GM19240 (cell line): ENCODE results near the gene PAPSS1.
"Not testable (repeated sequence)": the region's sequence is repeated elsewhere in the genome, so short reads cannot be mapped to it uniquely, and the experiment has no call there.

Experiments used
- DNase-seq: peaks from one replicate; pipeline ENCODE4 v3.0.0; 2011; ENCODE audit warnings: low spot score; ENCODE audit not compliant: insufficient read length

The PAPSS1 gene

DNA sequence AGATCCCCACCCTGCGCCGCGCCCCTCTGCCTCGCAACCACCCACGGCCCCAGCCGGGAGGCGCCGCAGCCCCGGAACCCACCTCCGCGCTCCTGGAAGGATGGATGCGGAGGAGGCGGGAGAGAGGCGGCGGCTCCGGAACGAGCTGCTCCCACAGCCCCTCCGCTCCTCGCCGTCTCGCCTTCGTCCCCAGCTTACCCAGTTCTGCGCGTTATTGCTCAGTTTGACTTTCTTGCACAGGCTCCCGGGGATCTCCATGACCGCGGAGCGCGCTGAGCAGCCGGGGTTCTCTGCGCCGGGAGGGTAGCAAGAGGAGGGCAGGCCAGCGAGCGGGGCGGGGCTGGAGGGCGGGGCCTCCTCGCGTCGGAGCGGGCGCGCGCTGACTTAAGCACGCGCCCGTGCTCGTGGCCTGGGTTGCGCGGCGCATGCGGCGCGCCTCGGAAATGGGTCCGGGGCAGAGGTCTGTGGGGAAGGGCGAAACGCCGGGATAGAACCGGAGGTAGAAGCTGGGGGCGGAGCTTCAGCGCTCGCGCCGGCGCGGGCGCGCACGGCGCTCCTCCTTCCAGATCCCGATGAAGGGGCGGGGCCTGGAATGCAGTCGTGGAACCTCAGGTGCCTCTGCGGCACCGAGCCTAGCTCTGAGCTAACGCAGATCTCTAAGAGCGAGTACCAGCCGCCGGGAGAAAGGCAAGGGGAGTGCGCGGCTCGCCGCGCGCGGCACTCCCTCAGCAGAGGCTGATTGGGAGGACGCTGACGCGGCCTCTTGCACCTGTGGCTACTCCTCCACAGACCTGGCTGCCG, at the start of gene PAPSS1:
PAPSS1 (minus strand) TSS at position 313 of the 801 bp plus-strand sequence; CDS start at position 258, 55 bp downstream.
- peak; percentile 52 for DNase-seq

DNA sequence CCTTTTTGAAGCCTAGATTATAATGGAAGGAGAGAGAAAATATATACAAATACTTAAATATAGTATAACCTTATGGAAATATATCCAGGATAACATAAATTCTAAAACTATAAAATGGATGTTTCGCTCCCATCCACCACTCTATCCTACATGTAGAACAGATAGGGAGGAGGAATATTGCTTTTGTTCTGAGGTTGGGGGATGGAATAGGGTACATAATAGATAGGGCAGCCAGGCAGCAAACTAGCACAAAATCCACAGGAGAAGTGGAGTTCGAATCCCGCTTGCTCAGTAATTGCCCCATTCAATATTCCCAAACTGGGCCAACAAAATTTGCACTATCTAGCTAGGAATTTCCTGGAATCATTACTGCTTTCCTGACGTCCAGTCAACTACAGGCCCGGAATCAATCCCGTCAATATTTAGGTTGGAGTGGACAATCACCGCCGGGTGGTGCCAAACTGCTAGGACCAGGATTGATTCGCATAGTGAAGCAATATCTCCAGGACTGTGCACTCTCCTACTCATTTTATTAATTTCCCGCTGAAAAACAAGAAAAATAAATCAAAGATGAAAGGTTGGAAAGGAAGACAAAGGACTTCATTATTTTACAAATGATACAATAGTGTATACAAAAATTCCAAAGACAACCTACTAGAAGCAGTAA, 40.4 kb upstream of the PAPSS1 start:
- DNase-seq: no peak

DNA sequence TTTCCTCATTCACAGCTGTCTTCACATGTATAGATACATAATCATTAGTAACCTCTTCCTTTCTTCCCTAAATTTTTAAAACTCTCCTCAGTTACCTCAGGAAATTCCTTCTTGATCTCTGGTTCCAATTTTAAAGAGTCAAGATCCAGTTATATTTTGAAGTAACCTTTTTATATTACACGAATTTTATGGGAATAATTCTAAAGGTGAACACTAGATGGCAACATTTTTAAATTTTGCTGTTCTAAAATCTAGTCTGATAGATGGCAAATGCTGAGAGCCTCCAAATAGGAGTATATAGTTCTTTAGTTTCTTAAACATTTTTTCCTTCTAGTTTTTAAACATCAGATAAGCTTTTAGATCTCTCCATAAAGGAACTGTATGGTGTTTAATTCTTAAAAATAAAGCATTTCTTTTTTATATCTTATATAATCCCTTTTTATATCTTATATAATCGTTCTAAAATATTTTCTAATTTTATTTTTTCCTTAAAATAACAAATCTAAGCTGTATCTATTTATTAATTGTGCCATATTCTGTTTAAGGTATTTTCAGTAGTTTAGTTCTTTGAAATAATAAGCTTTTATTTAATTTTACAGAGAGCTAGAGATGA, 37.9 kb upstream of the PAPSS1 start:
- no peak for DNase-seq

DNA sequence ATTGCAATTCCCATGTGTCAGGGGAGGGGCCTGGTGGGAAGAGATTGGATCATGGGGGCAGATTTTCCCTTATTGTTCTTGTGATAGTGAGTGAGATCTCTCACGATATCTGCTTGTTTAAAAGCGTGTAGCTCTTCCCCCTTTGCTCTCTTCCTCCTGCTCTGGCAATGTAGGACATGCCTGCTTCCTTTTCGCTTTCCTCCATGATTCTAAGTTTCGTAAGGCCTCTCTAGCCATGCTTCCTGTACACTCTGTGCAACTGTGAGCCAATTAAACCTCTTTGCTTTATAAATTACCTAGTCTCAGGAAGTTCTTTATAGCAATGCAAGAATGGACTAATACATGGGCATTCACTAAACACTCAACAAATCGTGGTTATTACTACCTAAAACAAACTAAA, 37.2 kb upstream of the PAPSS1 start:
- no peak for DNase-seq

DNA sequence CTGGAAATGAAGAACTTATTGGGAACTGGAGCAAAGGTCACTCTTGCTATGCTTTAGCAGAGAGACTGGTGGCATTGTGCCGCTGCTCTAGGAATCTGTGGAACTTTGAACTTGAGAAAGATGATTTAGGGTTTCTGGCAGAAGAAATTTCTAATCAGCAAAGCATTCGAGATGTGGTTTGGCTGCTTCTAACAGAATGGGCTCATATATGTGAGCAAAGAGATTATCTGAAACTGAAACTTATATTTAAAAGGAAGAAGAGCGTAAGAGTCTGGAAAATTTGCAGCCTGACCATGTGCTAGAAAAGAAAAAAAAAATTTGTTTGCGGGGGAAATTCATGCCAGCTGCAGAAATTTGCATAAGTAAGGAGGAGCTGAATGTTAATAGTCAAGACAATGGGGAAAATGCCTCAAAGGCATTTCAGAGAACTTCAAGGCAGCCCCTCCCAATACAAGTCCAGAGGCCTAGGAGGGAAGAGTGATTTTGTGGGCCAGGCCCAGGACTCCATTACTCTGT, 35.9 kb upstream of the PAPSS1 start:
- no peak for DNase-seq

DNA sequence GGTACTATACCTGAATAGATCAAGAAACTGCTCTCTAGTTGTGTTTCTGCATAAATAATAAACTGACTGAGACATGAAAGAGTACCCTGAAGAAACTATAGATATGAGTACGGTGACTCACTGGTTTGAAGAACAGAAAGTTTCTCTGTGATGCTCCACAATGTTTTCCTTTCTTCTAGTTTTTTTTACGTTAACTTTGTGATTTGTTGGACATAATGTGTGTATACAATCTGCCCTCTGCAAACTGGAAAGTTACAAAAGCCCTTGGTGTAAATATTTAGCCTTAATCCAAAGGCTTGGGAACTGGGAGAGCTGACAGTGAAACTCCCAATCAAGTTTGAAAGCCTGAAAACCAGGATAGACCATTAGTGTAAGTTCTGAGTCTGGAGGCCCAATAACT, 31.6 kb upstream of the PAPSS1 start:
- no peak for DNase-seq

DNA sequence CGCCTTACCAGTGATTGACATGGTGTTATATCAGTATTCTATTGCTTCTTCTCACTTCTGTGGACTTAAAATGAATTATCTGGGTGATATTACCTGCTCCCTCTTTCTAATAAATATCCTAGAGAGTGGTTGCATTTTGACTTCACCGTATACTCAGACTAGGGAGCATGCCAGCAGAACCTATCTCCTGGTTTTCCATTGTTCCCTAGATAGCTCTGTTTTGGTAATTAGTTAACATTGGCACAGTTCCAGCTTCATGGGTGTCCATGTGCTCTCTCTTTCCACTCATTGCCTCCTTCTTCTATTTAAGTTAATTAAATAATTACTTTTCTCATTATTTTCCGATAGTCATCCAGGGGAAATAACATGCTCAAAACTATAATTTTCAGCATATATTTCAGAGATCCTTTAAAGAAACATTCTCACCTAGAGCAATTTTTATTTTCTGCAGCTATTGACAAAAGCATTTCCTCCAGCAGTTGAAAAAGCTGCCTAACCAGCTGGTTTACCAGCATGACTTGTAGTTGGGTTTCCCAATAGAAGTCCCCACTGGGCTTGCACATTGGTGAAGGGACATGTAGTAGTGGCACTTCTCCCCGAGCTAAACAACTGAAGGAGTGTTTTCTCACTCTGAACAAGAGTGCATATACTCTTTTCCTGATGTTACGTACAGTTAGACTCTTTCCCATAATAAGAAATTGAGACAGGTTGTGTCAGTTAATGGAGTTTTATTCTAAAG, 27.9 kb upstream of the PAPSS1 start:
- DNase-seq: no peak

DNA sequence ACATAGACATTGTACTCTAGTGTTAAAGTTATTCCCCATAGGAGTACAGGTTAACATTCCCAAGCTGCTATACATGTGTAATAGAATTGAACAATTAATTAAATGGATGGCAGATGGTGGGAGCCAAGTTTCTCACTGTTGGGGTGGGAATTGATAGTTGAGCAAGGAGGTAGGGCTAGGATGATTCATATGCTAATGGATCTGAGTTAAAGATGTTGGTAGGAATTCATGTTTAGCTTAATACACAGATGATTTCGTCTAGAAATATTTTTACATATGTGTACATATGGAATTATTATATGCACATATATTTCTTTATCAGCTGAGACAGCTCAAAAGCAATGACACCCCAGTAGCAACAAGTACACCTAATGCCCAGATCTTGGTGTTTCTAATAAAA, 26.1 kb upstream of the PAPSS1 start:
- no peak for DNase-seq

DNA sequence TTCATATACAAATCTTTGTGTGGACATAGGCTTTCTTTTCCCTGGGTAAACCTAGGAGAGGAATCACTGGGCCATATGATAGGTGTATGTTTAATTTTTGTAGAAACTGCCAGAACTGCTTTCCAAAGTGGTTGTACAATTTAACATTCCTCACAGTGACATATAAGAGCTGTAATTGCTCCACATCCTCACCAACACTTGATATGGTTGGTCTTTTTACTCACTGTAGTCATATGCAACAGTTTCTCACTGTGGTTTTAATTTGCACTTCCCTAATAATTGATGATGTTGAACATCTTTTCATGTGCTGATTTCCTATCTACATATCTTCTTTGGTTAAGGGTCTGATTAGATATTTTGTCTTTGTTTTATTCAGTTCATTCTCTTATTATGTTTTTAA, 24.5 kb upstream of the PAPSS1 start:
- no peak for DNase-seq

DNA sequence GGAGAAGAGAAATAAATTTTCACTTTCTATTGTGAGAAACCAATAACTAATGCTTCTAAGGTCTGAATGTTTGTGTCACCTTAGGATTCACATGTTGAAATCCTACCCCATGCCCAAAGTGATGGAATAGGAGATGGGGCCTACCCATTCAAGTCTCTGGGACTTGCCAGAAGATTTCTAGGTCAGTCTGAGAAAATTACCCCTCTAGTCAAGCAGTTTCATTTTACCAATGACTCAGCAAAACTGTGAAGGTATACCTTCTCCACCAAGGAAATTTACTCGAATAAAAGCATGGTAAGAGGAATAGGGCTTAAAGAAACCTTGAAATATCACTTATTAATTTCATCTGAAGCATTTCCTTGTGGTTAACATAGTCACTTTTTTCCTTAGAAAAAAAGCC, 23.5 kb upstream of the PAPSS1 start:
- no peak for DNase-seq

DNA sequence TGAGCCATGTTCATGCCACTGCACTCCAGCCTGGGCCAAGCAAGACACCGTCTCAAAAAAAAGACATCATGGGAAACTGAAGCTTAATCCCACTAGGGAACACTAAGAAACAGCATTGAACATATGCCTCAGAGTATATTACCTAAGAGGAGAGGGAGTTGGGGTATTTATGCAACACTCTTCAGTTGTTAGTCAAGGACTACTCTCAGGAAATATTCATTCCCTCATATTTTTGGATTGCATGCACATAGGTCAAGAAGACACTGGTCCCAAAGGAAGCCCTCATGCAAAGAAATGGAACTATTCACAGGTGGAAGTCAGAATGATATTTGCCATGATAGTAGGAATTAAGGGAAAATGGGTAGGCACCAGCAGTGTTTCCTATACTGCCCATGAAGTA, 22.8 kb upstream of the PAPSS1 start:
- no peak for DNase-seq

DNA sequence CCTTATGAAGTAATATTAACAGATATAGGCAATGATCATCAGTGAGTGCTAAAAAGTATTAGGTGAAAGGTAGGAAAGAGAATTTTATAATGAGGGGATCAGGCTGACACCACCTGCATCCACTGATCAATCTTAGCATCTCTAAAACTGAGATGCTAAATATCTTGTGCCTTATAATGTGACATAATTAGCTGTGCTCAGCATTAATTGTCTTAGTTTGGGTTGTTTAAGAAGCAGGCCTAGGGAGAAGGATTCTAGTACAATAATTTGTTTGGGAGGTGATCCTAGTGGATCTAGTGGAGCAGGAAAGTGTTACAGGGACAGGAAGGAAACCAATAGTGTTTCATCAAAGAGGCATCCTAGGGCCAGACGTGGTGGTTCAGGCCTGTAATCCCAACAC, 22.2 kb upstream of the PAPSS1 start:
- DNase-seq: no peak

DNA sequence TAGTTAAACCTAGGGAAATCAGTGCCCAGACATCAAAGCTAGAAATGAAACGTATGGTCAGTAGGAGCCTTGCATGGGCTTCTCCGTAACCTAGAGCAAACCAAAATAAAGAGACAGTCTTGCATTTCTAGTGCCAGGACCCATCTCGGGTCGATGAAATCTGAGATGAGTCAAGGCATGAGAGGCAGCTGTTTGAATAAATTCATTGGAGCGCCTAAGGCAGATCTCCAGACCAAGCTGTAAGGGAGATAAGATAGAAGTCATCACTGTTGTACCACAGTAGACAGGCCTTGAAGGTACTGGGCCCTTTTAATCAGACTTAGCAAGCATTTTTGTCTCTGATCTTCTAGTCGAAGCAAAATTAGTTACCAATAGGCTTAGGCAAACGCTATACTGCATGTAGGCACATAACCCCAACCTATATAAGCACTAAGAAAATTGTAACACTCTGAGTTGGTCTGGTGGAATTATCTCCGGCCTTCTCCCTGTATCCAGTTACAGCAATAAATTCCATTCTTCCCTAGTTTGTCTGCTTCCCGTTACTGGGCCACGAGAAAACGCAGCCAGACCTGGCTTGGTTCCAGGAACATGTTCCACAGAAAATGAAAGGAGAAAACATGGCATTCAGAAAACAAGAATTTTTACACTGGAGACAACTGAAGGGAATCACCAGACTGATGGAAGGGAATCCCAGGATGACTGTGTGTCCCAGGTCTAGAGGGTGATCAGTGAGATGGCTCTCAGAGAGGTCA, 21.1 kb upstream of the PAPSS1 start:
- no peak for DNase-seq

DNA sequence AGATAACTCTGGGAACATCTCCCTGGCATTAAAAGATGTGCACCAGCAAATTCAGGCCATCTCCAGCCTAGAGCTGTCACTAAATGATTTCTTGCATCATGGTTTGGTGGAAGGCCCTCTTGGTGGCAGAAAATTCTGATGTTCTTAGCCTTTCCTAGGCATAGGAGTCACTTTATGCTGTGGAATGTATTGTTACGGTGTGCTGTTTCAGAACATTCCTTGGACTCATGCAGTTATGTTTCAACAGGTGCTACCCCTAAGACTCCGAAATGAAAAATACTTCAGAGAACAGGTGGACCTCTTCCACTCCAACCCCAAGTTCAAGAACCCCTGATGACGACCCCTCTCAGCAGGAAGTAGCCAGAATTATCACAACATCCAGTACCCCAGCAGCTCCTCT, 20.3 kb upstream of the PAPSS1 start:
- no peak for DNase-seq

DNA sequence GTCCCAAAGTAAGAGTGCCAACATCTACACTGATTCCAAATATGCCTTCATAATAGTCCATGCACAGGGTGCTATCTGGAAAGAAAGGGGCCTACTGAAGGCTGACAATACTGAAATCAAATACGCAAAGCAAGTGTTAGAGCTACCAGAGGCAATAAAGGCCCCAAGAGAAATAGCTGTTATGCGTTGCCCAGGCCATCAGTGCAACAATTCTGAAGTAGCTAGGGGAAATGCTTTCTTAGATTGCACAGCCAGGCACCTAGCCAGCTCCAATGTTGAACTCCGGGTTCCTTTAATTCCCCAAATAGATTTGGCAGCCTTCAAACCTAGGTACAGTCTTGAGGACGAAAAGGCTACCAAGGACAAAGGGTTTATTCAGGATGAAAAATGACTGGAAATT, 17.4 kb upstream of the PAPSS1 start:
- no peak for DNase-seq

DNA sequence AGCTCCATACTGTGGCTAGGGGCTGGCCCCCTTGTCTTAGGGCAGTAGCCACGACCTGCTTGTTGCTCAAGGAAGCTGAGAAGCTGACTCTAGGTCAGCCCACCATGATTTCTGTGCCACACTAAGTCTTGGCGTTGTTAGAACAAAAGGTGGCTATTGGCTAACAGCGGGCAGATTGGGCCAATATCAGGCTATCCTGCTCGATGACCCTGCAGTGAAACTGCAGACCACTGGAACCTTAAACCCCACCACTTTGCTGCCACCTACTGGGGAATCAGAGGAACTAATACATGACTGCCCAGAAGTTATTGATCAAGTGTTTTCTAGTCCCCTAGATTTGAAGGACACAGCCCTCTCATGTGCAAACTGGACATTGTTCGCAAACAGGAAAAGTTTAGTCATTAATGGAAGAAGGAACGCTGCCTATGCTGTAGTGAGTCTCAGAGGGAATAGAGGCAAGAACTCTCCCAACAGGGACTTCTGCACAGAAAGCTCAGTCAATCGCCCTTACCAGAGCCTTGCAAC, 17.0 kb upstream of the PAPSS1 start:
- peak; percentile 26 for DNase-seq

DNA sequence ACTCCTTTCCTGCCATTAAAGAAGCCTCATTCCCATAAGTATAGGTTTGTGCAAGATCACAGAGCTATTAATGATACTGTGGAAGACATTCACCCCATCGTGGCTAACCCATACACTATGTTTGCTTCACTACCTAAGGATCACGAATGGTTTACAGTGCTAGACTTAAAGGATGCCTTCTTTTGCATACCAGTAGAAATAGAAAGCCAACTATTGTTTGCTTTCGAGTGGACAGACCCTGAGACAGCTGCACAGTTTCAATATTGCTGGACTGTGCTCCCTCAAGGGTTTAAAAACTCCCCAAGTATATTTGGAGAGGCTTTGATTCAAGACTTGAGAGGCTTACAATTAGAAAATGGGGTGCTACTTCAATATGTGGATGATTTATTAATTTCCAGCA, 16.0 kb upstream of the PAPSS1 start:
- DNase-seq: no peak

DNA sequence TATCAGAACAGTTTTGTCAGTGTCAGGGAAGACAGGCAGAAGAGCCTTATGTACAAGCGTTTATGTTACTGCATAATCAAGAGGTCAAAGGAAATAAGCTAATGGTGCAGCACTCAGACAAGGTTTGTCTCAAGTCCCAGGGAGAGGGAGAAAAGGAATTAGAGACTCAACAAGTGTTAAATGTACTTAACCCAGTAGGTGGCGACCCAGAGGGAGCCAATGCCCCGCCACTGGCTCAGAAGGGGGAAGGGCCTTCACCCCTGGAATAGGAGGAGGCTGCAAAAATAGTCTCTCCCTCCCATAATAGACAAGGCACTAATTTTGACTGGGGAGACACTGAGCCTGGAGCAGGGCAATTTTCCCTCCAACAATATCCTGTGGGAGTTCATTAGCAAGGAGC, 14.1 kb upstream of the PAPSS1 start:
- DNase-seq: no peak

DNA sequence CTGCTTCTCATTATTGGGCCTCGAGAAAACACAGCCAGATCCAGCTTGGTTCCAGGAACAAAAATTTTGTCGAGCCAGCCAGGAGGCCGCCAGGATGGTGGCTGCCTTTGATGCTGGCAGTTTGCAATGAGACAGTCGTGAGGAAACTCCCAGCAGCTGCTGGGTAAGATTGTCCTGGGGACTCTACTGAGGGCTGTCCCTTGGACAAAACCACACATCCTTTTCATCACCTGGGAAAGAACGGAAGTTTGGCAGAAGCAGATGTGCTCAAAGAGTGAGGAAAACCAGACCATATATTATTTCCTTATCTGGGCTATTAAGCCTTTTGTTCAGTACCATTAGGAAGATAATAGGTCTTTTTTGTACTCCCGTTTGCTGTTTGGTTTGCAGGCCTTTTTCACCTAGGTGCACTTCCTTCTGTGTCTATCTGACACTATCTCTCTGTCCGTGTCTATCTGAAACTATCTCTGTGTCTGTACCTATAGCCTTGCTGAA, 13.4 kb upstream of the PAPSS1 start:
- no peak for DNase-seq

DNA sequence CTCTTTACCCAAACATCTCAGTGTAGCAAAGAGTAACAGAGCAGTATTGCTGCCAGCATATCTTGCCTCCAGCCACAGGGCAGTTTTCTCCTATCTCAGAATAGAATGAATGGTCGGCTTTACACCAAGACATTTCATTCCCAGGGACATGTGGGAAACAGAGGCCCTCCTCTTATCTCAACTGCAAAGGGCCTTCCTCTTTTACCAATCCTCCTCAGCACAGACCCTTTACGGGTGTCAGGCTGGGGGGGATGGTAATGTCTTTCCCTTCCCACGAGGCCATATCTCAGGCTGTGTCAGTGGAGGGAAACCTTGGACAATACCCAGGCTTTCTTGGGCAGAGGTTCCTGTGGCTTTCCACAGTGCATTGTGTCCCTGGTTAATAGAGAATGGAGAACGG, 9.0 kb upstream of the PAPSS1 start:
- not testable (repeated sequence) for DNase-seq
